K562 (cell line): ENCODE measurements around the gene NBEA. TPM values are rescaled to one million over a fixed set of nuclear protein-coding genes. Genes with fewer than 3 reads are reported as not detected.

Experiments used
- ATAC-seq: fragments of 200-7000 bp; cut with Tn5 transposase; 3 replicates; pipeline ENCODE4 v1.9.1; 2020; ENCODE audit warnings: moderate library complexity
- BruUV-seq: library from RNA; stranded (reverse); fragments of 400-500 nt; replicated peaks from 2 replicates; lab custom pipeline; 2021; lab: Mats Ljungman, UMichigan
- CTCF ChIA-PET: fragments of 300-600 bp; formaldehyde crosslinking; extraction: SDS; loops from one replicate; lab custom pipeline; 2021; ENCODE audit warnings: low intra/inter-chr PET ratio; lab: Yijun Ruan, JAX
- POLR2A ChIA-PET: fragments of 300-600, 350-650 bp; sonication (Branson Sonifier 250); formaldehyde crosslinking; extraction: SDS; loops from one replicate; lab custom pipeline; 2021; ENCODE audit warnings: antibody characterized with exemption, inconsistent platforms; lab: Yijun Ruan, JAX
- DNase-seq, 4 experiments: peaks; one replicate each; pipeline versions ENCODE4 v3.0.0 to v3.0.0-alpha.2; 2011 to 2018; ENCODE audit warnings: low spot score in 3 of 4, mixed read lengths in 3 of 4; ENCODE audit errors: extremely low read depth in 1 of 4
- FAIRE-seq: peaks from 2 replicates; lab custom pipeline; 2011; peaks lifted over from hg19 to GRCh38; lab: Jason Lieb, UNC
- H2AFZ ChIP-seq: 2 replicates; pipeline ENCODE4 v1.6.0; 2011; ENCODE audit warnings: low read depth, low read length, control low read depth, inconsistent platforms
- H3K27ac ChIP-seq: fragments of 200-600 bp; 3 replicates; pipeline ENCODE4 v1.8.0; 2011; ENCODE audit warnings: low read depth, mild to moderate bottlenecking, control low read depth, inconsistent platforms, low read length, moderate library complexity, mixed read lengths; ENCODE audit errors: extremely low read depth
- H3K27me3 ChIP-seq, 2 experiments: fragments of 300-600 bp in 1 of 2; 2 replicates in 1 of 2; 3 replicates in 1 of 2; pipeline versions ENCODE4 v1.6.0 to v1.8.0; 2011; ENCODE audit warnings: inconsistent platforms in 2 of 2, low read length in 2 of 2, mild to moderate bottlenecking in 1 of 2, mixed read lengths in 1 of 2, moderate library complexity in 1 of 2; ENCODE audit not compliant: control insufficient read depth in 2 of 2, insufficient read depth in 2 of 2
- H3K36me3 ChIP-seq: fragments of 300-600 bp; 3 replicates; pipeline ENCODE4 v1.8.0; 2011; ENCODE audit warnings: mild to moderate bottlenecking, low read length, inconsistent platforms; ENCODE audit not compliant: control insufficient read depth, insufficient read depth
- H3K4me1 ChIP-seq, 2 experiments: fragments of 200-600 bp in 1 of 2; replicated peaks in 1 of 2; 2 replicates in 1 of 2; 3 replicates in 1 of 2; pipeline versions ENCODE4 v1.5.1 to v1.8.0; 2011; ENCODE audit warnings: inconsistent platforms in 2 of 2, low read length in 2 of 2, mild to moderate bottlenecking in 1 of 2, mixed read lengths in 1 of 2, moderate library complexity in 1 of 2; ENCODE audit not compliant: control insufficient read depth in 2 of 2, insufficient read depth in 2 of 2
- H3K4me2 ChIP-seq: 2 replicates; pipeline ENCODE4 v1.6.1; 2011; ENCODE audit warnings: low read length, control low read depth, inconsistent platforms, mixed read lengths; ENCODE audit not compliant: insufficient read depth
- H3K4me3 ChIP-seq: fragments of 200-600 bp; sonication (generic), shearing (Covaris generic); 2 replicates; pipeline ENCODE4 v1.5.1; 2016; ENCODE audit warnings: control low read depth, inconsistent platforms
- H3K79me2 ChIP-seq: fragments of 200-600 bp; 3 replicates; pipeline ENCODE4 v1.8.0; 2011; ENCODE audit warnings: low read length, inconsistent platforms; ENCODE audit not compliant: control insufficient read depth, insufficient read depth
- H3K9ac ChIP-seq, 2 experiments: 2 replicates each; pipeline versions ENCODE4 v1.6.0 to v1.6.1; 2011; ENCODE audit warnings: low read depth in 2 of 2, low read length in 2 of 2, control low read depth in 1 of 2, inconsistent platforms in 1 of 2, mild to moderate bottlenecking in 1 of 2, mixed read lengths in 1 of 2; ENCODE audit not compliant: insufficient read depth in 1 of 2
- H3K9me1 ChIP-seq: one replicate; pipeline ENCODE4 v1.6.0; 2011; ENCODE audit warnings: inconsistent platforms, mild to moderate bottlenecking, low read length, moderate library complexity; ENCODE audit not compliant: control insufficient read depth, insufficient read depth
- H3K9me3 ChIP-seq: replicated peaks from 2 replicates; pipeline ENCODE4 v1.5.1; 2011; ENCODE audit warnings: low read depth, low read length, inconsistent platforms; ENCODE audit not compliant: control insufficient read depth, insufficient read depth
- H4K20me1 ChIP-seq: replicated peaks from 2 replicates; pipeline ENCODE4 v1.6.1; 2011; ENCODE audit warnings: low read length, inconsistent platforms, mixed read lengths; ENCODE audit not compliant: control insufficient read depth, insufficient read depth
- ARID1B ChIP-seq: fragments of 450-650 bp; IDR thresholded peaks from 2 replicates; pipeline ENCODE4 v1.6.1; 2016; ENCODE audit warnings: antibody characterized with exemption, mild to moderate bottlenecking, inconsistent platforms
- ELF1 ChIP-seq: fragments of 200-800 bp; sonication (Bioruptor generic); IDR thresholded peaks from 2 replicates; pipeline ENCODE4 v1.6.1; 2016; ENCODE audit warnings: missing genetic modification characterization, missing compliant biosample characterization
- FOS ChIP-seq: IDR thresholded peaks from 3 replicates; pipeline ENCODE4 v1.6.1; 2011; ENCODE audit not compliant: insufficient read length; ENCODE audit errors: extremely low read depth
- HNRNPL ChIP-seq: fragments of 200-400 bp; formaldehyde crosslinking; IDR thresholded peaks from 2 replicates; pipeline ENCODE4 v1.6.1; 2017; ENCODE audit warnings: low read depth, mild to moderate bottlenecking, low read length
- MCM3 ChIP-seq: fragments of 450-650 bp; IDR thresholded peaks from 2 replicates; pipeline ENCODE4 v1.6.1; 2016
- NBN ChIP-seq: fragments of 450-650 bp; IDR thresholded peaks from 2 replicates; pipeline ENCODE4 v1.6.1; 2016; ENCODE audit warnings: low read depth, mild to moderate bottlenecking
- PHF21A ChIP-seq: fragments of 450-650 bp; IDR thresholded peaks from 2 replicates; pipeline ENCODE4 v1.6.1; 2017; ENCODE audit warnings: low read depth, borderline replicate concordance
- SAFB2 ChIP-seq: fragments of 200-400 bp; formaldehyde crosslinking; IDR thresholded peaks from 2 replicates; pipeline ENCODE4 v1.6.1; 2018; ENCODE audit warnings: borderline replicate concordance, low read length, low read depth, moderate library complexity; ENCODE audit not compliant: severe bottlenecking
- SMAD4 ChIP-seq: fragments of 250-450 bp; sonication (Bioruptor Pico); conservative IDR thresholded peaks from 2 replicates; pipeline ENCODE4 v1.8.0; 2021; ENCODE audit warnings: inconsistent platforms, mild to moderate bottlenecking, moderate library complexity
- TEAD2 ChIP-seq: fragments of 450-650 bp; IDR thresholded peaks from 2 replicates; pipeline ENCODE4 v1.6.1; 2016; ENCODE audit warnings: missing genetic modification characterization, control low read depth, missing compliant biosample characterization
- ZNF134 ChIP-seq: fragments of 250-450 bp; sonication (Bioruptor Pico); conservative IDR thresholded peaks from 2 replicates; pipeline ENCODE4 v1.4.0; 2020
- ZNF143 ChIP-seq: sonication (generic); formaldehyde crosslinking; IDR thresholded peaks from 2 replicates; pipeline ENCODE4 v1.9.0; 2022; ENCODE audit warnings: mild to moderate bottlenecking, missing genetic modification reagents
- ZNF609 ChIP-seq: sonication (generic); formaldehyde crosslinking; IDR thresholded peaks from 2 replicates; pipeline ENCODE4 v1.8.1; 2023; ENCODE audit warnings: missing genetic modification reagents, mild to moderate bottlenecking, borderline replicate concordance
- WGBS: fragments of 100-300 bp; shearing (Covaris generic); methylation state at CpG from one replicate; pipeline ENCODE4 v1.1.6; 2016; ENCODE audit warnings: low coverage, mixed read lengths; ENCODE audit not compliant: insufficient coverage; ENCODE audit errors: missing lambda C conversion rate; 5-methylcytosine and 5-hydroxymethylcytosine counted together
- in situ Hi-C: fragments of 300-500 bp; cut with MboI; formaldehyde crosslinking; loops from 4 replicates; pipeline ENCODE4 v1.15.0; 2018; ENCODE audit warnings: inconsistent platforms, mixed read lengths
- intact Hi-C: fragments of 100-400 bp; cut with micrococcal nuclease; formaldehyde crosslinking; loops from 2 replicates; pipeline ENCODE4 v1.14.2; 2022
- polyA plus RNA-seq, 8 experiments: library from polyadenylated mRNA; depleted of rRNA in 4 of 8; stranded (reverse) in 5 of 8; unstranded in 3 of 8; fragments of >200 nt; fragmentation: Nextera tagmentation in 2 of 8; fragmentation: Illumina TruSeq in 1 of 8; extraction: Ambion mirVana in 2 of 8; extraction: Trizol in 1 of 8; gene quantifications; 2 replicates each; pipeline versions ENCODE4 v1.2.1 to v1.2.3, GENCODE V29; 2011 to 2014; ENCODE audit warnings: inconsistent platforms in 1 of 8, missing spikeins in 1 of 8
- total RNA-seq, 7 experiments: library from RNA; depleted of rRNA in 6 of 7; stranded (reverse); fragments of >200 nt in 6 of 7; fragmentation: Illumina TruSeq in 2 of 7; extraction: Trizol in 2 of 7; gene quantifications; 2 replicates each; pipeline versions ENCODE4 v1.2.1 to v1.2.3, GENCODE V29; 2011 to 2021; ENCODE audit warnings: low replicate concordance in 1 of 7

The NBEA gene
- total and polyA plus RNA-seq, 9 of the 15 experiments (the other 6 are each of a cell fraction or from before 2014, with no cell fraction given), result 0.03 to 0.94 (median 0.05) TPM; not detected in 2

GRCh38 chr13:35140321-35140720, 198.3 kb downstream of the NBEA start:
- no peak overlapping the region for H3K4me2 ChIP-seq
- intact Hi-C loops (no loop called here), in situ Hi-C loops (no loop called here)
- TF ChIP-seq SMAD4 (CRISPR knock-in tag) (no peak), ARID1B (no peak), SAFB2 (no peak), FOS (no peak), ZNF143 (no peak), NBN (no peak), HNRNPL (no peak), PHF21A (no peak), ZNF134 (CRISPR knock-in tag) (no peak), TEAD2 (tag) (no peak), MCM3 (no peak), ELF1 (no peak), ZNF609 (CRISPR knock-in tag) (no peak)
- no peak overlapping the region for H3K9ac ChIP-seq
- ChIA-PET CTCF (no interaction called here), POLR2A (no interaction called here)
- no peaks in the 10 kb centered on the region for H3K9me3 ChIP-seq
- H2AFZ ChIP-seq, result no peak overlapping the region
- H3K9me1 ChIP-seq, result no peaks in the 10 kb centered on the region
- no peak overlapping the region for H3K4me3 ChIP-seq
- ATAC-seq, result no peak
- H3K27me3 ChIP-seq, result no peaks in the 10 kb centered on the region
- no peak for DNase-seq
- H3K4me1 ChIP-seq, result no peaks in the 10 kb centered on the region
- 0% methylated on average over 1 of the region's 1 CpG for WGBS
- no peak overlapping the region for H3K27ac ChIP-seq
- no peak for FAIRE-seq
- BruUV-seq, result no TSS peak
- no peaks in the 10 kb centered on the region for H3K79me2 ChIP-seq
- no peaks in the 10 kb centered on the region for H3K36me3 ChIP-seq
- no peaks in the 10 kb centered on the region for H4K20me1 ChIP-seq
